GM12878 (cell line): ENCODE data around the gene SCNN1B. TPM values are rescaled to one million over a fixed set of nuclear protein-coding genes. Genes with fewer than 3 reads are reported as not detected.

Experiments used
- ATAC-seq: fragments of 200-7000 bp; cut with Tn5 transposase; 3 replicates; pipeline ENCODE4 v1.9.1; 2020; ENCODE audit warnings: mild to moderate bottlenecking, moderate library complexity
- BruUV-seq: library from RNA; stranded (reverse); fragments of 400-500 nt; replicated peaks from 2 replicates; lab custom pipeline; 2021; lab: Mats Ljungman, UMichigan
- CTCF ChIA-PET: fragments of 300-600 bp; sonication (Branson Sonifier 250); formaldehyde crosslinking; extraction: SDS; loops from one replicate; lab custom pipeline; 2021; ENCODE audit warnings: inconsistent platforms; lab: Yijun Ruan, JAX
- POLR2A ChIA-PET: fragments of 350-600 bp; formaldehyde crosslinking; extraction: SDS; loops from one replicate; lab custom pipeline; 2021; ENCODE audit warnings: inconsistent platforms; lab: Charles Lee
- RAD21 ChIA-PET: fragments of 300-600 bp; sonication (Branson Sonifier 250); formaldehyde crosslinking; loops from one replicate; lab custom pipeline; 2023; ENCODE audit warnings: antibody characterized with exemption; ENCODE audit not compliant: unreplicated experiment; lab: Charles Lee
- SMC1A ChIA-PET: fragments of 300-600 bp; sonication (Branson Sonifier 250); formaldehyde crosslinking; loops from one replicate; lab custom pipeline; 2023; ENCODE audit not compliant: unreplicated experiment, uncharacterized antibody; lab: Charles Lee
- DNase-seq: peaks from one replicate; pipeline ENCODE4 v3.0.0-alpha.2; 2011; ENCODE audit warnings: low read depth, low spot score
- FAIRE-seq: peaks from 3 replicates; lab custom pipeline; 2011; peaks lifted over from hg19 to GRCh38; lab: Jason Lieb, UNC
- H2AFZ ChIP-seq: 2 replicates; pipeline ENCODE4 v1.6.0; 2011; ENCODE audit warnings: low read depth, low read length, control low read depth; ENCODE audit not compliant: control insufficient read depth
- H3K27ac ChIP-seq: 2 replicates; pipeline ENCODE4 v1.5.1; 2011; ENCODE audit warnings: control low read depth; ENCODE audit not compliant: control insufficient read depth, insufficient read depth
- H3K27me3 ChIP-seq, 2 experiments: replicated peaks in 1 of 2; 2 replicates each; pipeline versions ENCODE4 v1.6.0 to v1.6.1; 2011; ENCODE audit warnings: low read length in 1 of 2; ENCODE audit not compliant: control insufficient read depth in 2 of 2, insufficient read depth in 2 of 2
- H3K36me3 ChIP-seq, 2 experiments: 2 replicates each; pipeline ENCODE4 v1.5.1; 2011; ENCODE audit warnings: low read length in 1 of 2; ENCODE audit not compliant: control insufficient read depth in 2 of 2, insufficient read depth in 2 of 2
- H3K4me1 ChIP-seq: 2 replicates; pipeline ENCODE4 v1.6.1; 2011; ENCODE audit warnings: mild to moderate bottlenecking, low read length, moderate library complexity, mixed read lengths; ENCODE audit not compliant: control insufficient read depth, insufficient read depth
- H3K4me2 ChIP-seq: 2 replicates; pipeline ENCODE4 v1.6.0; 2011; ENCODE audit warnings: control low read depth; ENCODE audit not compliant: control insufficient read depth, insufficient read depth
- H3K4me3 ChIP-seq: fragments of 200-600 bp; sonication (generic); 2 replicates; pipeline ENCODE4 v1.5.1; 2016
- H3K79me2 ChIP-seq: 2 replicates; pipeline ENCODE4 v1.6.0; 2011; ENCODE audit warnings: low read length; ENCODE audit not compliant: control insufficient read depth, insufficient read depth
- H3K9ac ChIP-seq: 2 replicates; pipeline ENCODE4 v1.8.0; 2011; ENCODE audit warnings: low read length, control low read depth, mixed read lengths; ENCODE audit not compliant: control insufficient read depth, insufficient read depth
- H3K9me3 ChIP-seq: replicated peaks from 3 replicates; pipeline ENCODE4 v1.5.1; 2011; ENCODE audit warnings: mild to moderate bottlenecking, low read length; ENCODE audit not compliant: control insufficient read depth, insufficient read depth
- H4K20me1 ChIP-seq: 2 replicates; pipeline ENCODE4 v1.6.0; 2011; ENCODE audit not compliant: control insufficient read depth, insufficient read depth
- BCL3 ChIP-seq: IDR thresholded peaks from 2 replicates; pipeline ENCODE4 v1.6.1; 2011; ENCODE audit warnings: borderline replicate concordance, low read depth, mild to moderate bottlenecking, moderate library complexity, low read length; ENCODE audit not compliant: insufficient read depth, poor library complexity, severe bottlenecking
- CREM ChIP-seq: IDR thresholded peaks from 2 replicates; pipeline ENCODE4 v1.6.1; 2014; ENCODE audit warnings: antibody characterized with exemption, low read depth
- E4F1 ChIP-seq: fragments of 450-650 bp; IDR thresholded peaks from 2 replicates; pipeline ENCODE4 v1.6.1; 2018; ENCODE audit warnings: borderline replicate concordance, mild to moderate bottlenecking; ENCODE audit not compliant: partially characterized antibody
- IRF4 ChIP-seq: IDR thresholded peaks from 2 replicates; pipeline ENCODE4 v1.6.1; 2011; ENCODE audit warnings: low read depth, low read length
- KDM1A ChIP-seq: fragments of 200-600 bp; sonication (generic); IDR thresholded peaks from 2 replicates; pipeline ENCODE4 v1.6.1; 2016; ENCODE audit warnings: borderline replicate concordance
- PKNOX1 ChIP-seq: fragments of 450-650 bp; IDR thresholded peaks from 2 replicates; pipeline ENCODE4 v1.6.1; 2016; ENCODE audit warnings: mild to moderate bottlenecking
- POLR2AphosphoS5 ChIP-seq: IDR thresholded peaks from 2 replicates; pipeline ENCODE4 v1.6.1; 2011; ENCODE audit warnings: mild to moderate bottlenecking, low read length, inconsistent platforms
- RAD21 ChIP-seq: IDR thresholded peaks from 2 replicates; pipeline ENCODE4 v1.6.1; 2011; ENCODE audit warnings: mild to moderate bottlenecking, low read depth, low read length, moderate library complexity; ENCODE audit not compliant: insufficient read depth
- SPI1 ChIP-seq: IDR thresholded peaks from 2 replicates; pipeline ENCODE4 v1.6.1; 2011; ENCODE audit warnings: low read depth, mild to moderate bottlenecking, low read length, moderate library complexity, borderline replicate concordance; ENCODE audit not compliant: insufficient read depth
- TAF1 ChIP-seq: IDR thresholded peaks from 2 replicates; pipeline ENCODE4 v1.6.1; 2011; ENCODE audit warnings: mild to moderate bottlenecking, low read depth, low read length, borderline replicate concordance
- ZBTB33 ChIP-seq: fragments of 450-650 bp; IDR thresholded peaks from 2 replicates; pipeline ENCODE4 v1.6.1; 2017; ENCODE audit warnings: mild to moderate bottlenecking
- WGBS: methylation state at CpG from one replicate; pipeline ENCODE4 v1.1.6; 2016; ENCODE audit warnings: low lambda C conversion rate; ENCODE audit not compliant: insufficient replicate concordance, insufficient coverage; ENCODE audit errors: missing lambda C conversion rate; 5-methylcytosine and 5-hydroxymethylcytosine counted together
- in situ Hi-C: fragments of 300-500 bp; cut with MboI; formaldehyde crosslinking; loops from 9 replicates; pipeline ENCODE4 v1.14.3; 2018; ENCODE audit warnings: mixed read lengths
- intact Hi-C: fragments of 100-400 bp; cut with micrococcal nuclease; formaldehyde crosslinking; loops from one replicate; pipeline ENCODE4 v1.14.2; 2022; ENCODE audit not compliant: unreplicated experiment
- polyA plus RNA-seq, 11 experiments: library from polyadenylated mRNA; depleted of rRNA in 4 of 11; unstranded in 6 of 11; stranded (reverse) in 5 of 11; fragments of >200 nt; fragmentation: Nextera tagmentation in 4 of 11; fragmentation: Illumina TruSeq in 1 of 11; extraction: Ambion mirVana in 4 of 11; extraction: Trizol in 1 of 11; gene quantifications; 1 replicate in 1 of 11; 2 replicates in 10 of 11; pipeline versions ENCODE4 v1.2.1 to v1.2.3, GENCODE V29; 2011 to 2016; ENCODE audit warnings: inconsistent platforms in 2 of 11, missing spikeins in 2 of 11, low read depth in 1 of 11
- total RNA-seq, 4 experiments: library from RNA; depleted of rRNA in 3 of 4; stranded (reverse); fragments of >200 nt in 3 of 4; fragmentation: Illumina TruSeq in 1 of 4; extraction: Trizol in 1 of 4; gene quantifications; 2 replicates each; pipeline versions ENCODE4 v1.2.1 to v1.2.3, GENCODE V29; 2013 to 2021

Gene SCNN1B
- total and polyA plus RNA-seq, 10 of the 15 experiments (the other 5 are each of a cell fraction or from before 2014, with no cell fraction given) = 0.28 to 1.5 (median 0.64) TPM

- no peak for TF ChIP-seq E4F1
- TF ChIP-seq RAD21 = no peak
- TF ChIP-seq CREM = no peak
Measured at GRCh38 chr16:23375643-23376042, 73.5 kb downstream of the SCNN1B start (continued).

- Histone ChIP-seq H3K9ac (no peak overlapping the region), H3K4me3 (no peak overlapping the region), H3K27me3 (no peaks in the 10 kb centered on the region; a peak in 1 of 4 replicates), H4K20me1 (no peaks in the 10 kb centered on the region), H3K79me2 (no peaks in the 10 kb centered on the region), H3K4me1 (no peaks in the 10 kb centered on the region), H3K9me3 (no peaks in the 10 kb centered on the region), H3K27ac (no peak overlapping the region), H2AFZ (no peak overlapping the region), H3K4me2 (no peak overlapping the region), H3K36me3 (no peaks in the 10 kb centered on the region)
- ChIA-PET SMC1A (no interaction called here), RAD21 (no interaction called here), POLR2A (no interaction called here), CTCF (no interaction called here)
- FAIRE-seq (no peak), ATAC-seq (no peak), DNase-seq (no peak)
- WGBS = 71% methylated on average over 9 of the region's 9 CpGs
- no TSS peak for BruUV-seq
- in situ Hi-C loops (no loop called here), intact Hi-C loops (no loop called here)
- TF ChIP-seq ZBTB33 = no peak
- no peak for TF ChIP-seq TAF1
- no peak for TF ChIP-seq POLR2AphosphoS5
- no peak for TF ChIP-seq SPI1
- no peak for TF ChIP-seq KDM1A
- TF ChIP-seq BCL3 = no peak
- no peak for TF ChIP-seq PKNOX1
- no peak for TF ChIP-seq IRF4
Measured at GRCh38 chr16:23377071-23377931, 75.2 kb downstream of the SCNN1B start.
